Osteoblast (primary cell): Measurements from ENCODE around the gene CCND3. TPM values are rescaled to one million over a fixed set of nuclear protein-coding genes. Genes with fewer than 3 reads are reported as not detected.

ENCODE experiments used
- DNase-seq: peaks from one replicate; pipeline ENCODE4 v3.0.0; 2011; ENCODE audit warnings: low spot score, mixed read lengths; ENCODE audit not compliant: insufficient read length; ENCODE audit errors: missing footprints
- H2AFZ ChIP-seq: 2 replicates; pipeline ENCODE4 v1.6.0; 2011; ENCODE audit warnings: mild to moderate bottlenecking, low read length
- H3K27ac ChIP-seq: 2 replicates; pipeline ENCODE4 v1.5.1; 2011; ENCODE audit warnings: mild to moderate bottlenecking, low read depth, low read length, moderate library complexity
- H3K27me3 ChIP-seq: 2 replicates; pipeline ENCODE4 v1.6.0; 2012; ENCODE audit warnings: mild to moderate bottlenecking, control low read depth, inconsistent platforms, low read length, moderate library complexity; ENCODE audit not compliant: insufficient read depth
- H3K36me3 ChIP-seq: 2 replicates; pipeline ENCODE4 v1.5.1; 2011; ENCODE audit warnings: mild to moderate bottlenecking, low read length, control low read depth, moderate library complexity; ENCODE audit not compliant: insufficient read depth
- H3K4me1 ChIP-seq: 2 replicates; pipeline ENCODE4 v1.5.1; 2011; ENCODE audit warnings: mild to moderate bottlenecking, low read length, control low read depth, moderate library complexity; ENCODE audit not compliant: insufficient read depth
- H3K4me2 ChIP-seq: 2 replicates; pipeline ENCODE4 v1.6.0; 2011; ENCODE audit warnings: mild to moderate bottlenecking, low read length; ENCODE audit not compliant: insufficient read depth
- H3K4me3 ChIP-seq: fragments of 200-600 bp; sonication (generic); 3 replicates; pipeline ENCODE4 v1.5.1; 2012; ENCODE audit warnings: mild to moderate bottlenecking, low read length, inconsistent platforms; ENCODE audit not compliant: insufficient read depth
- H3K79me2 ChIP-seq: 2 replicates; pipeline ENCODE4 v1.6.0; 2012; ENCODE audit warnings: mild to moderate bottlenecking, low read length, control low read depth, inconsistent platforms; ENCODE audit not compliant: insufficient read depth
- H3K9me3 ChIP-seq: 2 replicates; pipeline ENCODE4 v1.5.1; 2011; ENCODE audit warnings: low read depth, low read length, control low read depth
- H4K20me1 ChIP-seq: 2 replicates; pipeline ENCODE4 v1.6.0; 2012; ENCODE audit warnings: mild to moderate bottlenecking, low read length, control low read depth; ENCODE audit not compliant: insufficient read depth
- total RNA-seq: library from RNA; depleted of rRNA; stranded (reverse); fragments of >200 nt; gene quantifications from 2 replicates; pipeline ENCODE4 v1.2.3, GENCODE V29; 2012
- TF ChIP-seq, protein P1 (sequence below): IDR thresholded peaks from 2 replicates; pipeline ENCODE4 v1.5.1; 2011; ENCODE audit warnings: mild to moderate bottlenecking, low read depth, low read length, moderate library complexity; ENCODE audit errors: extremely low read depth

Gene CCND3
- total RNA-seq, 1 donor, result 21.0 TPM

DNA sequence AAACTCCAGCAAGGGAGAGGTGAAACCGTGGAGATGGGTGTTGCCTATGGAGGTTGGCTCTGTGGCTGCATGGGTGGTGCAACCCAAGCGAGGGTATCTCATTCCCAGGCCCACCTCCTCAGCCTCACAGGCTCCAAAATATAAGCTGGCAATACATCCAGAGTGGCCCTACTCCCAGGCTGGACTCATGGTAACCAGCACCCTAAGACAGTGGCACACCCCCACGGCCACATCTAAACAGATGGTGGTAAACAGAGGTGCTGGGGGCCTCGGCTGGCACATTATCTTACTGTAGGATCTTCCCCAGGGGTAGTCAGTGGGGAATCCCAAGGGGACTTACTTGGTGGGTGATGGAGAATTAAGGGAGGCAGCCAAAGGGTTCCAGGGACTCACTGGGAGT lies 33.7 kb upstream of the CCND3 start:
- H3K27me3 ChIP-seq, result no peaks in the 10 kb centered on the region
- no peaks in the 10 kb centered on the region for H3K36me3 ChIP-seq
- no peak overlapping the region for H3K4me3 ChIP-seq
- no peak overlapping the region for H3K4me2 ChIP-seq
- H4K20me1 ChIP-seq, result no peaks in the 10 kb centered on the region
- peaks cover 21% of the 10 kb centered on the region for H3K4me1 ChIP-seq
- H3K79me2 ChIP-seq, result no peaks in the 10 kb centered on the region
- no peak for DNase-seq
- H3K9me3 ChIP-seq, result no peaks in the 10 kb centered on the region
- H2AFZ ChIP-seq, result no peak overlapping the region
- H3K27ac ChIP-seq, result no peak overlapping the region
- TF ChIP-seq, protein P1, sequence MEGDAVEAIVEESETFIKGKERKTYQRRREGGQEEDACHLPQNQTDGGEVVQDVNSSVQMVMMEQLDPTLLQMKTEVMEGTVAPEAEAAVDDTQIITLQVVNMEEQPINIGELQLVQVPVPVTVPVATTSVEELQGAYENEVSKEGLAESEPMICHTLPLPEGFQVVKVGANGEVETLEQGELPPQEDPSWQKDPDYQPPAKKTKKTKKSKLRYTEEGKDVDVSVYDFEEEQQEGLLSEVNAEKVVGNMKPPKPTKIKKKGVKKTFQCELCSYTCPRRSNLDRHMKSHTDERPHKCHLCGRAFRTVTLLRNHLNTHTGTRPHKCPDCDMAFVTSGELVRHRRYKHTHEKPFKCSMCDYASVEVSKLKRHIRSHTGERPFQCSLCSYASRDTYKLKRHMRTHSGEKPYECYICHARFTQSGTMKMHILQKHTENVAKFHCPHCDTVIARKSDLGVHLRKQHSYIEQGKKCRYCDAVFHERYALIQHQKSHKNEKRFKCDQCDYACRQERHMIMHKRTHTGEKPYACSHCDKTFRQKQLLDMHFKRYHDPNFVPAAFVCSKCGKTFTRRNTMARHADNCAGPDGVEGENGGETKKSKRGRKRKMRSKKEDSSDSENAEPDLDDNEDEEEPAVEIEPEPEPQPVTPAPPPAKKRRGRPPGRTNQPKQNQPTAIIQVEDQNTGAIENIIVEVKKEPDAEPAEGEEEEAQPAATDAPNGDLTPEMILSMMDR, result no peak

DNA sequence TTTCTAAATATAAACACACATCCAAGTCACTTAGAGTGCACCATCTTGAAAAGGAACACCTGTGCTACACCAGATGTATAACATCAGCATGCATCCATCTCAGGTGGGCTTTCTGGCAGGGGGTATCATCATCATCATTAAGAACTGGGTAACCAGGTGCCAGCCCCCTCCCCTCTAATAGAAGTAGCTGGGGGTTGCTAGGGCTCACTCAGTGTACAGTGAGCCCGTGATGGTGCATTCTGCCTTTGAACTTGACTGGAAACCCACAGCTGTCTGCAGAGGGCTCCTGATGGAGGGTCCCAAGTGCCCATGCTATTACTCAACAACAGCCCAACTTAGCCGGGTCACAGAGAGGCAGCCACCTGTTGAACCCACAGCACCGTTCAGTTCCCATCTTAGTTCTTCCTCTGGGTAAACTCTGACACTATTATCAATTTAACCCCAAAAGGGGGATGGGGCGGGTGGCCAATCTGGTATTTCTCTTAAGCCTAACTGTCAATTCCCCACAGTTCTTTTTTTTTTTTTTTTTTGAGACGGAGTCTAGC lies 32.7 kb upstream of the CCND3 start:
- no peak for DNase-seq
- no peaks in the 10 kb centered on the region for H4K20me1 ChIP-seq
- no peaks in the 10 kb centered on the region for H3K9me3 ChIP-seq
- no peak overlapping the region for H3K4me3 ChIP-seq
- H2AFZ ChIP-seq, result no peak overlapping the region
- TF ChIP-seq, protein P1, result no peak
- no peaks in the 10 kb centered on the region for H3K79me2 ChIP-seq
- peaks cover 22% of the 10 kb centered on the region for H3K4me1 ChIP-seq
- no peak overlapping the region for H3K4me2 ChIP-seq
- H3K36me3 ChIP-seq, result no peaks in the 10 kb centered on the region
- no peaks in the 10 kb centered on the region for H3K27me3 ChIP-seq
- H3K27ac ChIP-seq, result no peak overlapping the region

DNA sequence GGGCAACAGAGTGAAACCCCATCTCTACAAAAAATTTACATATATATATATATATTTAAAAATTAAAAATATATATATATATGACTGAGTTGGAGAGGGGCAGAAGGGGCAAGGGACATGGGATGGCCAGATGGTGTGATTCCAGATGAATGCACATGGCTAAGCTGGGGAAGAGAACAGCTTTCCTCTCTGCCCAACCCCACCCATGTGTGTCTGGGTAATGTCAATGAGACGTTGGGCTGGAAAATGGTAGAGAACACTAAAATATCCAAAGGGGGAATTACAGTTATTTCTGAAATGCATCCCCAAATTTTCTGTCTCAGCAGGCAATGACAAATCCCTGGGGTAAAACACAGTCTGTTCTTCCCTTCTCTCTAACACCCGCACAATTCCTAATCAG lies 31.2 kb upstream of the CCND3 start:
- H4K20me1 ChIP-seq, result no peaks in the 10 kb centered on the region
- no peaks in the 10 kb centered on the region for H3K79me2 ChIP-seq
- TF ChIP-seq, protein P1, result no peak
- H2AFZ ChIP-seq, result no peak overlapping the region
- DNase-seq, result no peak
- H3K4me1 ChIP-seq, result peaks cover 22% of the 10 kb centered on the region
- no peaks in the 10 kb centered on the region for H3K36me3 ChIP-seq
- no peaks in the 10 kb centered on the region for H3K27me3 ChIP-seq
- no peak overlapping the region for H3K4me3 ChIP-seq
- H3K9me3 ChIP-seq, result no peaks in the 10 kb centered on the region
- H3K27ac ChIP-seq, result no peak overlapping the region
- H3K4me2 ChIP-seq, result no peak overlapping the region

DNA sequence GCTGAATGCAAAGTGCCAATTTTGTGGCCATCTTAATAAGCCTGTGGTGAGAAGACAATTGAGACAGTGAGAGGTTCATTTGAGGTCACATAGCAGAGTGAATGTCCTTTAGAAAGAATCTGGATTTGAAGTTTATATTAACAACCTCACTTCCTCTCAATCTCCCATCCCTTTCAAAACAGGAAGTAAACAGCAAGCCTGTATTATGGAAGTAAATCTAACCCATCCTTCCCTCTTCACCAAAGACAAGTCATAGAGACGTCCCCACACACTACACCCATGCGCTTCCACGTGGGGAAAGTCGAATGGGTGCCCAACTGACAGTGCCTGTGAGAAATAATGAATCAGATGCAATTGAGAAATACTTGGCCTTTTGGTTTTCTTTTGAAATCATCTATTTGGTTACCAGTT lies 28.8 kb upstream of the CCND3 start:
- peak; percentile 91 for DNase-seq
- Histone ChIP-seq H3K27ac (peak overlapping the region; percentile 37), H3K4me2 (peak overlapping the region; percentile 65), H2AFZ (peak overlapping the region; percentile 86), H4K20me1 (no peaks in the 10 kb centered on the region), H3K27me3 (no peaks in the 10 kb centered on the region), H3K79me2 (no peaks in the 10 kb centered on the region), H3K36me3 (no peaks in the 10 kb centered on the region), H3K4me3 (no peak overlapping the region), H3K9me3 (no peaks in the 10 kb centered on the region), H3K4me1 (peaks cover 23% of the 10 kb centered on the region)
- TF ChIP-seq, protein P1, result no peak
